K562 (cell line): Measurements from ENCODE around the gene TJP2. TPM values are rescaled to one million over a fixed set of nuclear protein-coding genes. Genes with fewer than 3 reads are reported as not detected.

ENCODE experiments used
- ATAC-seq: fragments of 200-7000 bp; cut with Tn5 transposase; 3 replicates; pipeline ENCODE4 v1.9.1; 2020; ENCODE audit warnings: moderate library complexity
- BruUV-seq: library from RNA; stranded (reverse); fragments of 400-500 nt; replicated peaks from 2 replicates; lab custom pipeline; 2021; lab: Mats Ljungman, UMichigan
- CTCF ChIA-PET: fragments of 300-600 bp; formaldehyde crosslinking; extraction: SDS; loops from one replicate; lab custom pipeline; 2021; ENCODE audit warnings: low intra/inter-chr PET ratio; lab: Yijun Ruan, JAX
- POLR2A ChIA-PET: fragments of 300-600, 350-650 bp; sonication (Branson Sonifier 250); formaldehyde crosslinking; extraction: SDS; loops from one replicate; lab custom pipeline; 2021; ENCODE audit warnings: antibody characterized with exemption, inconsistent platforms; lab: Yijun Ruan, JAX
- DNase-seq, 4 experiments: peaks; one replicate each; pipeline versions ENCODE4 v3.0.0 to v3.0.0-alpha.2; 2011 to 2018; ENCODE audit warnings: low spot score in 3 of 4, mixed read lengths in 3 of 4; ENCODE audit errors: extremely low read depth in 1 of 4
- FAIRE-seq: peaks from 2 replicates; lab custom pipeline; 2011; peaks lifted over from hg19 to GRCh38; lab: Jason Lieb, UNC
- H2AFZ ChIP-seq: 2 replicates; pipeline ENCODE4 v1.6.0; 2011; ENCODE audit warnings: low read depth, low read length, control low read depth, inconsistent platforms
- H3K27ac ChIP-seq: fragments of 200-600 bp; 3 replicates; pipeline ENCODE4 v1.8.0; 2011; ENCODE audit warnings: low read depth, mild to moderate bottlenecking, control low read depth, inconsistent platforms, low read length, moderate library complexity, mixed read lengths; ENCODE audit errors: extremely low read depth
- H3K27me3 ChIP-seq, 2 experiments: fragments of 300-600 bp in 1 of 2; 2 replicates in 1 of 2; 3 replicates in 1 of 2; pipeline versions ENCODE4 v1.6.0 to v1.8.0; 2011; ENCODE audit warnings: inconsistent platforms in 2 of 2, low read length in 2 of 2, mild to moderate bottlenecking in 1 of 2, mixed read lengths in 1 of 2, moderate library complexity in 1 of 2; ENCODE audit not compliant: control insufficient read depth in 2 of 2, insufficient read depth in 2 of 2
- H3K36me3 ChIP-seq: fragments of 300-600 bp; 3 replicates; pipeline ENCODE4 v1.8.0; 2011; ENCODE audit warnings: mild to moderate bottlenecking, low read length, inconsistent platforms; ENCODE audit not compliant: control insufficient read depth, insufficient read depth
- H3K4me1 ChIP-seq, 2 experiments: fragments of 200-600 bp in 1 of 2; replicated peaks in 1 of 2; 2 replicates in 1 of 2; 3 replicates in 1 of 2; pipeline versions ENCODE4 v1.5.1 to v1.8.0; 2011; ENCODE audit warnings: inconsistent platforms in 2 of 2, low read length in 2 of 2, mild to moderate bottlenecking in 1 of 2, mixed read lengths in 1 of 2, moderate library complexity in 1 of 2; ENCODE audit not compliant: control insufficient read depth in 2 of 2, insufficient read depth in 2 of 2
- H3K4me2 ChIP-seq: 2 replicates; pipeline ENCODE4 v1.6.1; 2011; ENCODE audit warnings: low read length, control low read depth, inconsistent platforms, mixed read lengths; ENCODE audit not compliant: insufficient read depth
- H3K4me3 ChIP-seq: fragments of 200-600 bp; sonication (generic), shearing (Covaris generic); 2 replicates; pipeline ENCODE4 v1.5.1; 2016; ENCODE audit warnings: control low read depth, inconsistent platforms
- H3K79me2 ChIP-seq: fragments of 200-600 bp; 3 replicates; pipeline ENCODE4 v1.8.0; 2011; ENCODE audit warnings: low read length, inconsistent platforms; ENCODE audit not compliant: control insufficient read depth, insufficient read depth
- H3K9ac ChIP-seq, 2 experiments: 2 replicates each; pipeline versions ENCODE4 v1.6.0 to v1.6.1; 2011; ENCODE audit warnings: low read depth in 2 of 2, low read length in 2 of 2, control low read depth in 1 of 2, inconsistent platforms in 1 of 2, mild to moderate bottlenecking in 1 of 2, mixed read lengths in 1 of 2; ENCODE audit not compliant: insufficient read depth in 1 of 2
- H3K9me1 ChIP-seq: one replicate; pipeline ENCODE4 v1.6.0; 2011; ENCODE audit warnings: inconsistent platforms, mild to moderate bottlenecking, low read length, moderate library complexity; ENCODE audit not compliant: control insufficient read depth, insufficient read depth
- H3K9me3 ChIP-seq: replicated peaks from 2 replicates; pipeline ENCODE4 v1.5.1; 2011; ENCODE audit warnings: low read depth, low read length, inconsistent platforms; ENCODE audit not compliant: control insufficient read depth, insufficient read depth
- H4K20me1 ChIP-seq: replicated peaks from 2 replicates; pipeline ENCODE4 v1.6.1; 2011; ENCODE audit warnings: low read length, inconsistent platforms, mixed read lengths; ENCODE audit not compliant: control insufficient read depth, insufficient read depth
- CREB3L1 ChIP-seq: fragments of 450-650 bp; IDR thresholded peaks from 2 replicates; pipeline ENCODE4 v1.6.1; 2014; ENCODE audit warnings: low read depth, mild to moderate bottlenecking, moderate library complexity, borderline replicate concordance
- CTCF ChIP-seq, 3 experiments: IDR thresholded peaks in 2 of 3; conservative IDR thresholded peaks in 1 of 3; 2 replicates each; pipeline ENCODE4 v1.5.1; 2011 to 2012; ENCODE audit warnings: low read length in 3 of 3, mild to moderate bottlenecking in 3 of 3, control low read depth in 2 of 3, improper control_type of control experiment in 1 of 3, inconsistent platforms in 1 of 3, low read depth in 1 of 3, mixed read lengths in 1 of 3, moderate library complexity in 1 of 3; ENCODE audit not compliant: insufficient read depth in 2 of 3
- DMBX1 ChIP-seq: fragments of 250-450 bp; sonication (Bioruptor Pico); IDR thresholded peaks from 2 replicates; pipeline ENCODE4 v1.8.0; 2022; ENCODE audit warnings: inconsistent platforms, mild to moderate bottlenecking, moderate library complexity, borderline replicate concordance
- PTTG1 ChIP-seq: fragments of 450-650 bp; IDR thresholded peaks from 2 replicates; pipeline ENCODE4 v1.6.1; 2016; ENCODE audit warnings: low read depth, mild to moderate bottlenecking, missing genetic modification characterization, missing compliant biosample characterization
- TARDBP ChIP-seq: fragments of 450-650 bp; IDR thresholded peaks from 2 replicates; pipeline ENCODE4 v1.6.1; 2016
- XRCC3 ChIP-seq: fragments of 450-650 bp; IDR thresholded peaks from 2 replicates; pipeline ENCODE4 v1.6.1; 2017; ENCODE audit warnings: mild to moderate bottlenecking, moderate library complexity
- ZNF134 ChIP-seq: fragments of 250-450 bp; sonication (Bioruptor Pico); conservative IDR thresholded peaks from 2 replicates; pipeline ENCODE4 v1.4.0; 2020
- ZNF57 ChIP-seq: fragments of 450-650 bp; formaldehyde crosslinking; IDR thresholded peaks from 2 replicates; pipeline ENCODE4 v1.4.0; 2020; ENCODE audit warnings: mild to moderate bottlenecking, moderate library complexity
- ZNF79 ChIP-seq: fragments of 250-450 bp; sonication (Bioruptor Pico); IDR thresholded peaks from 2 replicates; pipeline ENCODE4 v1.4.0; 2020; ENCODE audit warnings: low read depth, mild to moderate bottlenecking, moderate library complexity
- ZZZ3 ChIP-seq: fragments of 450-650 bp; IDR thresholded peaks from 2 replicates; pipeline ENCODE4 v1.6.1; 2016; ENCODE audit warnings: antibody characterized with exemption, mild to moderate bottlenecking, moderate library complexity
- WGBS: fragments of 100-300 bp; shearing (Covaris generic); methylation state at CpG from one replicate; pipeline ENCODE4 v1.1.6; 2016; ENCODE audit warnings: low coverage, mixed read lengths; ENCODE audit not compliant: insufficient coverage; ENCODE audit errors: missing lambda C conversion rate; 5-methylcytosine and 5-hydroxymethylcytosine counted together
- in situ Hi-C: fragments of 300-500 bp; cut with MboI; formaldehyde crosslinking; loops from 4 replicates; pipeline ENCODE4 v1.15.0; 2018; ENCODE audit warnings: inconsistent platforms, mixed read lengths
- intact Hi-C: fragments of 100-400 bp; cut with micrococcal nuclease; formaldehyde crosslinking; loops from 2 replicates; pipeline ENCODE4 v1.14.2; 2022
- polyA plus RNA-seq, 8 experiments: library from polyadenylated mRNA; depleted of rRNA in 4 of 8; stranded (reverse) in 5 of 8; unstranded in 3 of 8; fragments of >200 nt; fragmentation: Nextera tagmentation in 2 of 8; fragmentation: Illumina TruSeq in 1 of 8; extraction: Ambion mirVana in 2 of 8; extraction: Trizol in 1 of 8; gene quantifications; 2 replicates each; pipeline versions ENCODE4 v1.2.1 to v1.2.3, GENCODE V29; 2011 to 2014; ENCODE audit warnings: inconsistent platforms in 1 of 8, missing spikeins in 1 of 8
- total RNA-seq, 7 experiments: library from RNA; depleted of rRNA in 6 of 7; stranded (reverse); fragments of >200 nt in 6 of 7; fragmentation: Illumina TruSeq in 2 of 7; extraction: Trizol in 2 of 7; gene quantifications; 2 replicates each; pipeline versions ENCODE4 v1.2.1 to v1.2.3, GENCODE V29; 2011 to 2021; ENCODE audit warnings: low replicate concordance in 1 of 7
- TF ChIP-seq, protein P1 (sequence below): fragments of 250-450 bp; sonication (Bioruptor Pico); IDR thresholded peaks from 2 replicates; pipeline ENCODE4 v1.4.0; 2020; ENCODE audit warnings: borderline replicate concordance
- TF ChIP-seq, protein P2 (sequence below): sonication (generic); formaldehyde crosslinking; IDR thresholded peaks from 2 replicates; pipeline ENCODE4 v1.9.0; 2022; ENCODE audit warnings: mild to moderate bottlenecking, missing genetic modification reagents

The TJP2 gene
- total and polyA plus RNA-seq, 9 of the 15 experiments (the other 6 are each of a cell fraction or from before 2014, with no cell fraction given), result 4.0 to 24.1 (median 16.8) TPM

GRCh38 chr9:69283003-69283402, 108.9 kb downstream of the TJP2 start (continued):
- TF ChIP-seq DMBX1 (CRISPR knock-in tag) (no peak), XRCC3 (no peak), ZNF134 (CRISPR knock-in tag) (no peak)
- TF ChIP-seq, protein P1, sequence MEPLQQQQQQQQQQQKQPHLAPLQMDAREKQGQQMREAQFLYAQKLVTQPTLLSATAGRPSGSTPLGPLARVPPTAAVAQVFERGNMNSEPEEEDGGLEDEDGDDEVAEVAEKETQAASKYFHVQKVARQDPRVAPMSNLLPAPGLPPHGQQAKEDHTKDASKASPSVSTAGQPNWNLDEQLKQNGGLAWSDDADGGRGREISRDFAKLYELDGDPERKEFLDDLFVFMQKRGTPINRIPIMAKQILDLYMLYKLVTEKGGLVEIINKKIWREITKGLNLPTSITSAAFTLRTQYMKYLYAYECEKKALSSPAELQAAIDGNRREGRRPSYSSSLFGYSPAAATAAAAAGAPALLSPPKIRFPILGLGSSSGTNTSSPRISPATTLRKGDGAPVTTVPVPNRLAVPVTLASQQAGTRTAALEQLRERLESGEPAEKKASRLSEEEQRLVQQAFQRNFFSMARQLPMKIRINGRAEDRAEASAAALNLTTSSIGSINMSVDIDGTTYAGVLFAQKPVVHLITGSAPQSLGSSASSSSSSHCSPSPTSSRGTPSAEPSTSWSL, result no peak

GRCh38 chr9:69292078-69292477, 118.0 kb downstream of the TJP2 start:
- Histone ChIP-seq H2AFZ (no peak overlapping the region), H3K4me1 (no peaks in the 10 kb centered on the region), H4K20me1 (no peaks in the 10 kb centered on the region), H3K9me1 (no peaks in the 10 kb centered on the region), H3K9me3 (no peaks in the 10 kb centered on the region), H3K36me3 (no peaks in the 10 kb centered on the region), H3K27ac (no peak overlapping the region), H3K9ac (no peak overlapping the region), H3K4me3 (no peak overlapping the region), H3K79me2 (no peaks in the 10 kb centered on the region), H3K27me3 (0 out of 5 replicates have a peak, but pooled peaks cover 0 to under 1% of the 10 kb centered on the region in 2 experiments), H3K4me2 (no peak overlapping the region)
- POLR2A ChIA-PET, result interaction anchor here (0.5 kb wide), 1 partner anchor 10 kb away, joined by 3 read pairs; no protein-coding TSS in a partner anchor
- FAIRE-seq, result no peak
- WGBS, result 0% methylated on average over 3 of the region's 3 CpGs
- no TSS peak for BruUV-seq
- CTCF ChIA-PET, result no interaction called here
- ATAC-seq, result no peak
- intact Hi-C loops, result no loop called here
- peak in 2 of 4 experiments; percentile 11 to 14 for DNase-seq
- in situ Hi-C loops, result no loop called here
- TF ChIP-seq, protein P2, sequence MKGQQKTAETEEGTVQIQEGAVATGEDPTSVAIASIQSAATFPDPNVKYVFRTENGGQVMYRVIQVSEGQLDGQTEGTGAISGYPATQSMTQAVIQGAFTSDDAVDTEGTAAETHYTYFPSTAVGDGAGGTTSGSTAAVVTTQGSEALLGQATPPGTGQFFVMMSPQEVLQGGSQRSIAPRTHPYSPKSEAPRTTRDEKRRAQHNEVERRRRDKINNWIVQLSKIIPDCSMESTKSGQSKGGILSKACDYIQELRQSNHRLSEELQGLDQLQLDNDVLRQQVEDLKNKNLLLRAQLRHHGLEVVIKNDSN (CRISPR knock-in tag), result no peak
- TF ChIP-seq CREB3L1 (no peak), ZZZ3 (no peak), ZNF57 (CRISPR knock-in tag) (no peak), PTTG1 (tag) (no peak), TARDBP (no peak), CTCF (IDR thresholded peaks at IDR 0.05 in 2 of 3, conservative IDR thresholded peaks at IDR 0.05 in 1 of 3; ENCODE audit: insufficient read depth in 2 of 3, low read depth in 1 of 3, low read length in 3 of 3) (peak in 2 of 3 experiments; percentile 11 to 32; a peak in 2 of 6 replicates), ZNF79 (CRISPR knock-in tag) (no peak)
